GM18873 (cell line): ENCODE measurements around the gene SPTSSB.
A peak's percentile ranks its signal among the peaks of the same experiment; 100 is the strongest.

Experiments used
- ATAC-seq: cut with Tn5 transposase; IDR thresholded peaks from one replicate; pipeline ENCODE4 v1.9.1; 2021; ENCODE audit warnings: mild to moderate bottlenecking, moderate library complexity, moderate number of reproducible peaks; ENCODE audit not compliant: unreplicated experiment, low FRiP score

Gene SPTSSB

GRCh38 chr3:161343540-161343939 is 27.8 kb downstream of the SPTSSB start:
- ATAC-seq = no peak

GRCh38 chr3:161342629-161343028 is 28.7 kb downstream of the SPTSSB start:
- ATAC-seq = no peak

GRCh38 chr3:161339517-161340500 is 31.5 kb downstream of the SPTSSB start:
- ATAC-seq = no peak

GRCh38 chr3:161337311-161337710 is 34.0 kb downstream of the SPTSSB start:
- no peak for ATAC-seq

GRCh38 chr3:161336661-161337060 is 34.7 kb downstream of the SPTSSB start:
- ATAC-seq = no peak

GRCh38 chr3:161333696-161334095 is 37.6 kb downstream of the SPTSSB start:
- no peak for ATAC-seq

GRCh38 chr3:161332792-161333191 is 38.5 kb downstream of the SPTSSB start:
- no peak for ATAC-seq

- no peak for ATAC-seq
These were observed 46.3 kb downstream of the SPTSSB start for GRCh38 chr3:161325059-161325458.

- ATAC-seq = no peak
These were observed 47.2 kb downstream of the SPTSSB start for GRCh38 chr3:161323926-161324621.

GRCh38 chr3:161322781-161323568 is 48.3 kb downstream of the SPTSSB start:
- ATAC-seq = no peak

GRCh38 chr3:161320837-161321236 is 50.5 kb downstream of the SPTSSB start:
- ATAC-seq = no peak

- no peak for ATAC-seq
These were observed 51.5 kb downstream of the SPTSSB start for GRCh38 chr3:161319867-161320266.

- ATAC-seq = no peak
These were observed 54.2 kb downstream of the SPTSSB start for GRCh38 chr3:161317077-161317476.

GRCh38 chr3:161316006-161316689 is 55.2 kb downstream of the SPTSSB start:
- ATAC-seq = no peak

- peak; percentile 48 for ATAC-seq
These were observed 56.4 kb downstream of the SPTSSB start for GRCh38 chr3:161314836-161315395.

- ATAC-seq = peak; percentile 80
These were observed 60.5 kb downstream of the SPTSSB start for GRCh38 chr3:161310649-161311423.

- ATAC-seq = no peak
These were observed 66.0 kb downstream of the SPTSSB start for GRCh38 chr3:161305095-161305991.

- no peak for ATAC-seq
These were observed 74.5 kb downstream of the SPTSSB start for GRCh38 chr3:161296814-161297213.
